HEK293 (cell line): ENCODE data around the gene R3HDM2.

Experiments
- CTCF ChIA-PET: fragments of 350-600 bp; formaldehyde crosslinking; extraction: SDS; loops from one replicate; lab custom pipeline; 2021; ENCODE audit warnings: antibody characterized with exemption; lab: Yijun Ruan, JAX
- POLR2A ChIA-PET: fragments of 300-600 bp; formaldehyde crosslinking; extraction: SDS; loops from one replicate; lab custom pipeline; 2020; ENCODE audit warnings: antibody characterized with exemption, inconsistent platforms; lab: Yijun Ruan, JAX
- H3K27ac ChIP-seq: fragments of 200-500 bp; sonication (Bioruptor generic); 2 replicates; pipeline ENCODE4 v1.5.1; 2014; ENCODE audit warnings: low read depth, low read length, control low read depth, inconsistent platforms; ENCODE audit errors: extremely low read depth
- H3K36me3 ChIP-seq, 2 experiments: fragments of 200-500 bp in 1 of 2; sonication (Bioruptor generic) in 1 of 2; 1 replicate in 1 of 2; 2 replicates in 1 of 2; pipeline ENCODE4 v1.5.1; 2014 to 2017; ENCODE audit warnings: inconsistent platforms in 2 of 2, low read length in 2 of 2; ENCODE audit not compliant: control insufficient read depth in 2 of 2, insufficient read depth in 1 of 2
- H3K4me1 ChIP-seq: fragments of 200-500 bp; sonication (Bioruptor generic); 2 replicates; pipeline ENCODE4 v1.5.1; 2014; ENCODE audit warnings: mild to moderate bottlenecking, low read length, inconsistent platforms; ENCODE audit not compliant: control insufficient read depth, insufficient read depth
- H3K4me3 ChIP-seq: 2 replicates; pipeline ENCODE4 v1.5.1; 2011; ENCODE audit warnings: low read depth, mild to moderate bottlenecking, control low read depth, low read length, moderate library complexity
- H3K9me3 ChIP-seq: fragments of 200-500 bp; sonication (Bioruptor generic); 2 replicates; pipeline ENCODE4 v1.5.1; 2014; ENCODE audit warnings: low read depth, low read length, inconsistent platforms; ENCODE audit not compliant: control insufficient read depth, insufficient read depth
- KLF10 ChIP-seq: fragments of 450-650 bp; IDR thresholded peaks from 2 replicates; pipeline ENCODE4 v1.5.1; 2018; ENCODE audit warnings: missing biosample characterization, mild to moderate bottlenecking, missing genetic modification characterization
- PATZ1 ChIP-seq: fragments of 450-650 bp; formaldehyde crosslinking; IDR thresholded peaks from 2 replicates; pipeline ENCODE4 v1.5.1; 2016; ENCODE audit warnings: missing biosample characterization, missing genetic modification characterization
- PBX3 ChIP-seq: sonication (generic); formaldehyde crosslinking; IDR thresholded peaks from 2 replicates; pipeline ENCODE4 v1.8.1; 2022; ENCODE audit warnings: mild to moderate bottlenecking, moderate library complexity, missing genetic modification reagents
- PRDM1 ChIP-seq: fragments of 450-650 bp; formaldehyde crosslinking; IDR thresholded peaks from 2 replicates; pipeline ENCODE4; 2016; ENCODE audit warnings: missing biosample characterization, missing genetic modification characterization
- SP7 ChIP-seq: fragments of 450-650 bp; formaldehyde crosslinking; IDR thresholded peaks from 2 replicates; pipeline ENCODE4 v1.5.1; 2016; ENCODE audit warnings: missing biosample characterization, missing genetic modification characterization
- ZBTB17 ChIP-seq: fragments of 450-650 bp; formaldehyde crosslinking; IDR thresholded peaks from 2 replicates; pipeline ENCODE4 v1.5.1; 2016; ENCODE audit warnings: missing biosample characterization, missing genetic modification characterization
- ZBTB26 ChIP-seq: fragments of 450-650 bp; formaldehyde crosslinking; optimal IDR thresholded peaks from 2 replicates; pipeline ENCODE3; 2016; ENCODE audit warnings: missing biosample characterization, mild to moderate bottlenecking, missing genetic modification characterization
- ZNF121 ChIP-seq: fragments of 450-650 bp; formaldehyde crosslinking; IDR thresholded peaks from 2 replicates; pipeline ENCODE4 v1.5.1; 2016; ENCODE audit warnings: missing biosample characterization, missing genetic modification characterization
- ZNF140 ChIP-seq: fragments of 450-650 bp; formaldehyde crosslinking; IDR thresholded peaks from 2 replicates; pipeline ENCODE4 v1.5.1; 2016; ENCODE audit warnings: missing biosample characterization, missing genetic modification characterization
- ZNF148 ChIP-seq: fragments of 450-650 bp; formaldehyde crosslinking; IDR thresholded peaks from 2 replicates; pipeline ENCODE4 v1.5.0; 2017; ENCODE audit warnings: missing biosample characterization, missing genetic modification characterization, borderline replicate concordance
- ZNF223 ChIP-seq: fragments of 450-650 bp; formaldehyde crosslinking; IDR thresholded peaks from 2 replicates; pipeline ENCODE4 v1.5.1; 2016; ENCODE audit warnings: missing biosample characterization, missing genetic modification characterization
- ZNF280C ChIP-seq: fragments of 450-650 bp; formaldehyde crosslinking; IDR thresholded peaks from 2 replicates; pipeline ENCODE4 v1.5.1; 2016; ENCODE audit warnings: missing biosample characterization, missing genetic modification characterization
- ZNF341 ChIP-seq: fragments of 450-650 bp; formaldehyde crosslinking; IDR thresholded peaks from 2 replicates; pipeline ENCODE4; 2016; ENCODE audit warnings: low read depth, missing biosample characterization, missing genetic modification characterization
- ZNF513 ChIP-seq: fragments of 450-650 bp; IDR thresholded peaks from 2 replicates; pipeline ENCODE4 v1.5.1; 2018; ENCODE audit warnings: missing biosample characterization, missing genetic modification characterization
- ZNF521 ChIP-seq: fragments of 450-650 bp; formaldehyde crosslinking; IDR thresholded peaks from 2 replicates; pipeline ENCODE4 v1.5.1; 2017; ENCODE audit warnings: missing biosample characterization, mild to moderate bottlenecking, missing genetic modification characterization
- ZNF623 ChIP-seq: fragments of 450-650 bp; formaldehyde crosslinking; IDR thresholded peaks from 2 replicates; pipeline ENCODE4 v1.5.1; 2016; ENCODE audit warnings: missing biosample characterization, missing genetic modification characterization
- ZNF629 ChIP-seq: fragments of 450-650 bp; formaldehyde crosslinking; IDR thresholded peaks from 2 replicates; pipeline ENCODE4 v1.5.1; 2017; ENCODE audit warnings: missing biosample characterization, missing genetic modification characterization
- ZNF660 ChIP-seq: fragments of 450-650 bp; IDR thresholded peaks from 2 replicates; pipeline ENCODE4 v1.5.1; 2018; ENCODE audit warnings: missing biosample characterization, mild to moderate bottlenecking, missing genetic modification characterization
- ZNF707 ChIP-seq: fragments of 450-650 bp; formaldehyde crosslinking; IDR thresholded peaks from 2 replicates; pipeline ENCODE4 v1.5.1; 2016; ENCODE audit warnings: missing biosample characterization, missing genetic modification characterization
- ZNF830 ChIP-seq: fragments of 450-650 bp; IDR thresholded peaks from 2 replicates; pipeline ENCODE4 v1.5.0; 2018; ENCODE audit warnings: missing biosample characterization, missing genetic modification characterization, low read depth, mild to moderate bottlenecking, moderate library complexity

Gene R3HDM2

GRCh38 chr12:57280211-57281062 lies 150.4 kb downstream of the R3HDM2 start (continued):
- TF ChIP-seq ZNF280C (tag by site-specific recombination) (no peak), ZNF629 (tag by site-specific recombination) (peak; percentile 91), ZNF223 (tag by site-specific recombination) (no peak), SP7 (tag by site-specific recombination) (peak; percentile 55), ZBTB17 (peak; percentile 44), PRDM1 (tag by site-specific recombination) (0 out of 2 replicates have a peak, but pooled peaks have one; percentile 5), ZNF341 (tag by site-specific recombination) (no peak), ZNF513 (no peak), PATZ1 (tag by site-specific recombination) (peak; percentile 35; the same call in 1 of the 2 replicates)

- CTCF ChIA-PET, result interaction anchor here (0.5 to 2.5 kb wide), 3 partner anchors 15 to 89 kb away, joined by 3 to 9 read pairs (median 4); no protein-coding TSS in a partner anchor
- POLR2A ChIA-PET, result interaction anchor here (0.9 kb wide), 1 partner anchor 11 kb away, joined by 3 read pairs; no protein-coding TSS in a partner anchor
- no peak overlapping the region for H3K27ac ChIP-seq
These were observed 152.1 kb downstream of the R3HDM2 start for GRCh38 chr12:57278465-57279381.

More at GRCh38 chr12:57278465-57279381, 152.1 kb downstream of the R3HDM2 start:
- no peak overlapping the region for H3K4me3 ChIP-seq
- no peaks in the 10 kb centered on the region for H3K9me3 ChIP-seq
- no peak for TF ChIP-seq ZNF140 (tag by site-specific recombination)
- TF ChIP-seq ZBTB26 (tag by site-specific recombination), result no peak
- no peak for TF ChIP-seq PBX3 (CRISPR knock-in tag)
- TF ChIP-seq ZNF121 (tag by site-specific recombination), result no peak
- no peak for TF ChIP-seq ZNF707 (tag by site-specific recombination)
- no peak for TF ChIP-seq ZNF830 (tag by site-specific recombination)
- TF ChIP-seq ZNF521 (tag by site-specific recombination), result no peak
- no peak for TF ChIP-seq ZNF660 (tag by site-specific recombination)
- no peak for TF ChIP-seq ZNF148
- no peak for TF ChIP-seq ZNF623 (tag by site-specific recombination)
- TF ChIP-seq KLF10 (tag by site-specific recombination), result no peak
- TF ChIP-seq, all 188 proteins: peak for 0
- 0 out of 2 replicates have a peak, but pooled peaks cover 7% of the 10 kb centered on the region for H3K4me1 ChIP-seq
- H3K36me3 ChIP-seq, result peaks cover 27 to 57% of the 10 kb centered on the region in 2 experiments
